Smooth muscle cell (in vitro differentiated cells): ENCODE data around the gene GJD3. TPM values are rescaled to one million over a fixed set of nuclear protein-coding genes. Genes with fewer than 3 reads are reported as not detected.
A peak's percentile ranks its signal among the peaks of the same experiment; 100 is the strongest.

Experiments used
- DNase-seq: peaks from one replicate; lab custom pipeline; 2025; ENCODE audit not compliant: unreplicated experiment; lab: John Stamatoyannopoulos, UW
- H2AFZ ChIP-seq: fragments of 200-600 bp; sonication (generic); 2 replicates; pipeline ENCODE4 v1.6.0; 2016; ENCODE audit warnings: antibody characterized with exemption, low read depth, mild to moderate bottlenecking
- H3F3A ChIP-seq: fragments of 200-600 bp; sonication (generic); 2 replicates; pipeline ENCODE4 v1.6.0; 2017; ENCODE audit warnings: antibody characterized with exemption, low read depth
- H3K27ac ChIP-seq: fragments of 200-600 bp; sonication (generic); 2 replicates; pipeline ENCODE4 v1.5.1; 2016; ENCODE audit warnings: low read depth, mild to moderate bottlenecking
- H3K27me3 ChIP-seq: fragments of 200-600 bp; sonication (generic); 2 replicates; pipeline ENCODE4 v1.6.1; 2016; ENCODE audit warnings: low read depth, mild to moderate bottlenecking
- H3K36me3 ChIP-seq: fragments of 200-600 bp; sonication (generic); 2 replicates; pipeline ENCODE4 v1.5.1; 2016; ENCODE audit warnings: low read depth
- H3K4me1 ChIP-seq: fragments of 200-600 bp; sonication (generic); 2 replicates; pipeline ENCODE4 v1.5.1; 2016; ENCODE audit warnings: low read depth
- H3K4me2 ChIP-seq: fragments of 200-600 bp; sonication (generic); 2 replicates; pipeline ENCODE4 v1.6.0; 2016; ENCODE audit warnings: mild to moderate bottlenecking
- H3K4me3 ChIP-seq: fragments of 200-600 bp; sonication (generic); 2 replicates; pipeline ENCODE4 v1.5.1; 2016; ENCODE audit warnings: mild to moderate bottlenecking
- H3K79me2 ChIP-seq: fragments of 200-600 bp; sonication (generic); 2 replicates; pipeline ENCODE4 v1.6.0; 2016; ENCODE audit warnings: low read depth, mild to moderate bottlenecking
- H3K9ac ChIP-seq: fragments of 200-600 bp; sonication (generic); 2 replicates; pipeline ENCODE4 v1.6.0; 2016; ENCODE audit warnings: low read depth
- H3K9me3 ChIP-seq: fragments of 200-600 bp; sonication (generic); replicated peaks from 2 replicates; pipeline ENCODE4 v1.5.1; 2016; ENCODE audit warnings: low read depth
- H4K20me1 ChIP-seq: fragments of 200-600 bp; sonication (generic); 2 replicates; pipeline ENCODE4 v1.6.0; 2016; ENCODE audit warnings: low read depth
- CTCF ChIP-seq: fragments of 200-600 bp; sonication (generic); IDR thresholded peaks from 2 replicates; pipeline ENCODE4 v1.5.1; 2017; ENCODE audit warnings: borderline replicate concordance, mild to moderate bottlenecking, antibody characterized with exemption; ENCODE audit not compliant: insufficient read depth, poor library complexity, severe bottlenecking
- WGBS: methylation state at CpG from one replicate; pipeline ENCODE4 v1.1.7; 2016; ENCODE audit warnings: low lambda C conversion rate; 5-methylcytosine and 5-hydroxymethylcytosine counted together
- polyA plus RNA-seq: library from polyadenylated mRNA; unstranded; fragments of >200 nt; fragmentation: Nextera tagmentation; extraction: Ambion mirVana; gene quantifications from 2 replicates; pipeline ENCODE4 v1.2.1, GENCODE V29; 2016
- total RNA-seq: library from RNA; depleted of rRNA; stranded (reverse); fragments of >200 nt; gene quantifications from 2 replicates; pipeline ENCODE4 v1.2.3, GENCODE V29; 2014

GJD3 gene
- total and polyA plus RNA-seq, 2 experiments from 2014 or later, result 0.30 TPM; not detected in 1

DNA sequence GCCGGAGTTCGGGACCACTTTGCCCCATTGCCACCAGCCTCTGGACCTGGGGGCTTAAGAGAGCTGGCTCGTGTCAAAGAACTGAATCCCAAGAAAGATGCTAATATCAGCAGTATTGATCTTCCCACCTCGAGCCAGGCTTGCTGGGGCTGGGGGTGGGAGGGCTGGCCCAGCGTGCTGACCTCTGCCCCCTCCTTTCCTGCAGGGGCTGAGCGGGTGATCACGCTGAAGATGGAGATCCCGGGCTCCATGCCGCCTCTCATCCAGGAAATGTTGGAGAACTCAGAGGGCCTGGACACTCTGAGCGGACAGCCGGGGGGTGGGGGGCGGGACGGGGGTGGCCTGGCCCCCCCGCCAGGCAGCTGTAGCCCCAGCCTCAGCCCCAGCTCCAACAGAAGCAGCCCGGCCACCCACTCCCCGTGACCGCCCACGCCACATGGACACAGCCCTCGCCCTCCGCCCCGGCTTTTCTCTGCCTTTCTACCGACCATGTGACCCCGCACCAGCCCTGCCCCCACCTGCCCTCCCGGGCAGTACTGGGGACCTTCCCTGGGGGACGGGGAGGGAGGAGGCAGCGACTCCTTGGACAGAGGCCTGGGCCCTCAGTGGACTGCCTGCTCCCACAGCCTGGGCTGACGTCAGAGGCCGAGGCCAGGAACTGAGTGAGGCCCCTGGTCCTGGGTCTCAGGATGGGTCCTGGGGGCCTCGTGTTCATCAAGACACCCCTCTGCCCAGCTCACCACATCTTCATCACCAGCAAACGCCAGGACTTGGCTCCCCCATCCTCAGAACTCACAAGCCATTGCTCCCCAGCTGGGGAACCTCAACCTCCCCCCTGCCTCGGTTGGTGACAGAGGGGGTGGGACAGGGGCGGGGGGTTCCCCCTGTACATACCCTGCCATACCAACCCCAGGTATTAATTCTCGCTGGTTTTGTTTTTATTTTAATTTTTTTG lies 8.5 kb downstream of the GJD3 start:
- no peaks in the 10 kb centered on the region for H3K27me3 ChIP-seq
- peaks cover 4% of the 10 kb centered on the region for H3K4me1 ChIP-seq
- no peaks in the 10 kb centered on the region for H3K79me2 ChIP-seq
- no peak overlapping the region for H3K4me2 ChIP-seq
- no peak for TF ChIP-seq CTCF
- no peaks in the 10 kb centered on the region for H3F3A ChIP-seq
- no peaks in the 10 kb centered on the region for H3K36me3 ChIP-seq
- H3K9ac ChIP-seq, result no peak overlapping the region
- no peaks in the 10 kb centered on the region for H3K9me3 ChIP-seq
- no peak overlapping the region for H3K27ac ChIP-seq
- 90% methylated on average over 29 of the region's 33 CpGs for WGBS
- peaks cover 5% of the 10 kb centered on the region for H4K20me1 ChIP-seq
- no peak overlapping the region for H2AFZ ChIP-seq
- no peak overlapping the region for H3K4me3 ChIP-seq
- no peak for DNase-seq

DNA sequence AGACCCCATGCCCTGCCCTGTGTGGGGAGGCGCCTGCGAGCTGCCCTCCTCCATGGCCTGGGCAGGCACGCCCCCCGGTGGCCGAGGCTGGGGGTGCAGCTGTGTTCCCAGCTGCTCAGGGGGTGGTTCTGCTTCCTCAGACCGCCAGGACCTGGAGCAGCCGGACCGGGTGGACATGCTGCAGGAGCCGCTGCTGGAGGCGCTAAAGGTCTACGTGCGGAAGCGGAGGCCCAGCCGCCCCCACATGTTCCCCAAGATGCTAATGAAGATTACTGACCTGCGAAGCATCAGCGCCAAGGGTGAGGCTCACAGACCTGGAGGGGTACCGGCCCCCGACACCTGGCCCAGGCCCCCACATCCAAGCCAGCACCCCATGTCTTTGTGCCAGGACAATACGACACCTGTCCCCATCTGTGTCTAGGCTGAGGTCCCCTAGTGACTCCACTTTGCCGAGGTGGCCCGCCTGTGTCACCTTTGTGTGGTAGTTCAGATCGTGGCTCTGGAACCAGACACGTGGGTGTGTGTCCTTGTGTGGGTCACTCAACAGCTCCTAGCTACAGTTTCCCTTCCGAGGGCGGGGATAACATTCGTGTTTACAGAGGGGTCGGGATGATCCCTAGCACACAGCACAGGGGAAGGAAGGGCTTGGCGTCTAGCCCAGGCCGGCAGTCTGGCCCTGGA lies 9.3 kb downstream of the GJD3 start:
- TF ChIP-seq CTCF, result peak; percentile 96
- no peak overlapping the region for H3K9ac ChIP-seq
- no peak overlapping the region for H3K4me2 ChIP-seq
- H3K36me3 ChIP-seq, result no peaks in the 10 kb centered on the region
- no peaks in the 10 kb centered on the region for H3K9me3 ChIP-seq
- no peak overlapping the region for H3K27ac ChIP-seq
- H3F3A ChIP-seq, result no peaks in the 10 kb centered on the region
- peaks cover 4% of the 10 kb centered on the region for H3K79me2 ChIP-seq
- DNase-seq, result peak; percentile 57
- peaks cover 11% of the 10 kb centered on the region for H4K20me1 ChIP-seq
- WGBS, result 62% methylated on average over 28 of the region's 29 CpGs
- no peak overlapping the region for H3K4me3 ChIP-seq
- no peaks in the 10 kb centered on the region for H3K27me3 ChIP-seq
- no peak overlapping the region for H2AFZ ChIP-seq
- peaks cover 10% of the 10 kb centered on the region for H3K4me1 ChIP-seq

DNA sequence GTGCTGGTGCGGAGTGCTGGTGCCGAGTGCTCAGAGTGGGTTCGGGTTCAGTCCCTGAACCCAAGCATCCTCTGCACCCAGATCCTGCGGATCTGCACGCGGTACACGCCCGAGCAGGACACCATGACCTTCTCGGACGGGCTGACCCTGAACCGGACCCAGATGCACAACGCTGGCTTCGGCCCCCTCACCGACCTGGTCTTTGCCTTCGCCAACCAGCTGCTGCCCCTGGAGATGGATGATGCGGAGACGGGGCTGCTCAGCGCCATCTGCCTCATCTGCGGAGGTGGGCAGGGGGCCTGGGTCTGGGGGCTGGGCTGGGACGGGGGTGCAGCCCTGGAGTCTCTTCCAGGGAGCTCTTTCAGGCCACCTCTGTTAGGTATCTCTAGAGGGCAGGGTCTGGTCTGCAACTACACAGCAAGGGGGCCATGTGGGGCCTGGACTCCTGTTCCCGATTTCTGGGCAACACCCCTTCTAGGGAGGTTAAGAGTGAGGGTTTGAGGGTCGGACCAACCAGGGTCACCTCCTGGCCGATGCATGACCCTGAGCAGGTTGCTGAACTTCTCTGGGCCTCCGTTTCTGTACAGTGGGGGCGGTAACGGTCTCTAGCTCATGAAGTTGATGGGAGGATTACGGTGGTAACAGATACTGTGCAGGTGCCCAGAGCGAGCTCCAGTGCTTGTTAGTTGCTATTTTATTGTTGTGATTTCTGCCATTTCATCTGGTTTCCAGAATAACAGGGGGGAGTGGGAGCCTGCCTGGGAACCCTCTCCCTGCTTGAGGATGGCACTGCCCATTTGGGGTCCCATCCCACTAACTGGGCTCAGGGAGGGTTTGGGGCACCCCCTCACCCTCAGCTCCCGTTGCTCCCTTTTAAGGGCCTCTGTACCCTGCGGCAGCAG lies 10.1 kb downstream of the GJD3 start:
- H3K79me2 ChIP-seq, result peaks cover 6% of the 10 kb centered on the region
- peaks cover 19% of the 10 kb centered on the region for H4K20me1 ChIP-seq
- no peaks in the 10 kb centered on the region for H3K27me3 ChIP-seq
- no peak overlapping the region for H3K4me2 ChIP-seq
- no peaks in the 10 kb centered on the region for H3K9me3 ChIP-seq
- DNase-seq, result no peak
- 87% methylated on average over 30 of the region's 30 CpGs for WGBS
- H3K4me1 ChIP-seq, result peaks cover 15% of the 10 kb centered on the region
- H3K9ac ChIP-seq, result no peak overlapping the region
- H3F3A ChIP-seq, result no peaks in the 10 kb centered on the region
- no peak for TF ChIP-seq CTCF
- no peaks in the 10 kb centered on the region for H3K36me3 ChIP-seq
- H2AFZ ChIP-seq, result no peak overlapping the region
- H3K27ac ChIP-seq, result no peak overlapping the region
- no peak overlapping the region for H3K4me3 ChIP-seq
